Fibroblast of pulmonary artery (primary cell): Measurements from ENCODE around the gene KDM7A.

Experiments
- DNase-seq: peaks from one replicate; pipeline ENCODE4 v3.0.0-alpha.2; 2010; ENCODE audit warnings: low read depth
- H3K4me3 ChIP-seq: replicated peaks from 2 replicates; pipeline ENCODE4 v1.5.1; 2011; ENCODE audit warnings: low read depth, mild to moderate bottlenecking, control low read depth, low read length, moderate library complexity
- CTCF ChIP-seq: IDR thresholded peaks from 2 replicates; pipeline ENCODE4 v1.5.1; 2011; ENCODE audit warnings: mild to moderate bottlenecking, control low read depth, low read length, inconsistent platforms; ENCODE audit errors: missing control alignments

Gene KDM7A

GRCh38 chr7:140051820-140052219 is 125.0 kb downstream of the KDM7A start:
- no peak for DNase-seq
- no peak for TF ChIP-seq CTCF

GRCh38 chr7:140050100-140050499 is 126.7 kb downstream of the KDM7A start:
- no peak overlapping the region for H3K4me3 ChIP-seq
- no peak for DNase-seq

More at GRCh38 chr7:140051820-140052219, 125.0 kb downstream of the KDM7A start:
- H3K4me3 ChIP-seq: no peak overlapping the region

GRCh38 chr7:140049339-140050024 is 127.3 kb downstream of the KDM7A start:
- no peak for TF ChIP-seq CTCF
- peak; percentile 53 for DNase-seq
- no peak overlapping the region for H3K4me3 ChIP-seq

More at GRCh38 chr7:140050100-140050499, 126.7 kb downstream of the KDM7A start:
- TF ChIP-seq CTCF: no peak

- DNase-seq: no peak
- no peak for TF ChIP-seq CTCF
- H3K4me3 ChIP-seq: no peak overlapping the region
Observed at GRCh38 chr7:140048989-140049338, 127.8 kb downstream of the KDM7A start.

- H3K4me3 ChIP-seq: no peak overlapping the region
- DNase-seq: no peak
- no peak for TF ChIP-seq CTCF
Observed at GRCh38 chr7:140048138-140048537, 128.6 kb downstream of the KDM7A start.

- H3K4me3 ChIP-seq: no peak overlapping the region
- TF ChIP-seq CTCF: no peak
- no peak for DNase-seq
Observed at GRCh38 chr7:140047197-140047596, 129.6 kb downstream of the KDM7A start.

- TF ChIP-seq CTCF: no peak
- no peak for DNase-seq
- H3K4me3 ChIP-seq: no peak overlapping the region
Observed at GRCh38 chr7:140045697-140046096, 131.1 kb downstream of the KDM7A start.
